Fibroblast of skin of right biceps (primary cell): ENCODE results near the gene CSF1R.
A peak's percentile ranks its signal among the peaks of the same experiment; 100 is the strongest.
"Not testable (repeated sequence)": the region's sequence is repeated elsewhere in the genome, so short reads cannot be mapped to it uniquely, and the experiment has no call there.

ENCODE experiments used
- DNase-seq: peaks from one replicate; pipeline ENCODE4 v3.0.0-alpha.2; 2013

Gene CSF1R

DNA sequence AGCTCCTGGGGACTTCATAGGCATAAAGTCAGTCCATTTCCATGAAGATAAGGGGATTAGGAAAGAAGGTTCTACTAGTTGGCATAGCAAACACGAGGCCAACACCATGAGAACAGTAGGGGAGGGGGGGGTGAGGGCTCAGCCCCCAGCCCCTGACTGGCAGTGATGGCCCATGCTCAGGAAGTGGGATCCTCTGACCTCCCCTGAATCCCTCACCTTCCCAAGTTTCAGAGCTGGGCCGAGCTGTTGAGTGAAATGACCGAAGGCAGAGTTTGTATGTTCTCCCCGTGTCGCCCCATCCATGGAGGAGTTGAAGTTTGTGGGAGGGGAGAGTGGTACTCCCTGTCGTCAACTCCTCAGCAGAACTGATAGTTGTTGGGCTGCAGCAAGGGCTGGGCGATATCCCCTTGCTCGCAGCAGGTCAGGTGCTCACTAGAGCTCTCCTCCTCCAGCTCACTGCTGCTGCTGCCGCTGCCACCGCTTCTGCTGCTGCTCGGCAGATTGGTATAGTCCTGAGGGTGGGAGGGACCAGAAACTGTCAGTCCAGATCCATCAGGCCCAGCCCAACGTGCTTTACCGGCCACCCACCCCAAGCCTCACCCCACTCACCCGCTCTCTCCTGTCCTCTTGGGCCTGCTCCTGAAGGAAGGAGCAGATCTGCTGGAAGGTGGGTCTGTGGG is 32.5 kb downstream of the CSF1R start:
- DNase-seq = no peak

DNA sequence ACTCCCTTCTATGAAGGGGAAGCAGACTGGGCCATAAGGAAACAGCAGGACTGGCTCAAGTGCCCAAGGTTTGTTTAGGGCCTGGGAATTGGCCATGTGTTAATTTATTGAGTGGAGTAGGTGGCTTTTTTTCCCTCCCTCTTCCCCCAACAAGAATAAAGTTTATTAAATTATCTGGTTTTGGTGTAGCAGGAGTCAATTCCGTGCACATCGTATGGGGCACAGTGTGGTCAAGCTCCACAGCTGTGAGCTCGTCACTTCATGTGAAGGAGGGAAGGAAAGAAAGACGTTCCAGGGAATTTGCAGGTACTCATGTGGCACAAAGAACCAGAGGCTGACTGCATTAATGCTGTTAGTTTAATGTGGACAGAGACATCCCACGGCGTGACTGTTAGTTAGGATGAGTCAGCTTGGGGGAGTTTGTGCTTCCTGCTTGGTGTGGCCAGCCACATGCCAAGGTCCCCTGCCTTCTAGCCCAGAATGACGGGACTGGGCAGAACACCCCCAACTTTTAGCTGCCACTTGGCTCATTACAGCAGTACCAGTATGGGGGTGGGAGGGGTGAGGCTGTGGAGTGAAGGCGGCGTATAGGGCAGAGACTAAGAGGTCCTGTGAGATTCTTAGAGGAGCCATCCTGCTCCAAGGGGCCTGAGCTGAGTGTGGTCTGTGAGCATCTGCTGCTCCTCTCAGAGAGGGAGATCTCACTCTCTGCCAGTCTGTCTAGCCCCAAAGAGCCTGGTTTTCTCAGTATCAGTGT is 33.2 kb downstream of the CSF1R start:
- DNase-seq = peak; percentile 81

- no peak for DNase-seq
These were observed 34.0 kb downstream of the CSF1R start for GRCh38 chr5:150052226-150052955.

- no peak for DNase-seq
These were observed 34.6 kb downstream of the CSF1R start for GRCh38 chr5:150051657-150052195.

DNA sequence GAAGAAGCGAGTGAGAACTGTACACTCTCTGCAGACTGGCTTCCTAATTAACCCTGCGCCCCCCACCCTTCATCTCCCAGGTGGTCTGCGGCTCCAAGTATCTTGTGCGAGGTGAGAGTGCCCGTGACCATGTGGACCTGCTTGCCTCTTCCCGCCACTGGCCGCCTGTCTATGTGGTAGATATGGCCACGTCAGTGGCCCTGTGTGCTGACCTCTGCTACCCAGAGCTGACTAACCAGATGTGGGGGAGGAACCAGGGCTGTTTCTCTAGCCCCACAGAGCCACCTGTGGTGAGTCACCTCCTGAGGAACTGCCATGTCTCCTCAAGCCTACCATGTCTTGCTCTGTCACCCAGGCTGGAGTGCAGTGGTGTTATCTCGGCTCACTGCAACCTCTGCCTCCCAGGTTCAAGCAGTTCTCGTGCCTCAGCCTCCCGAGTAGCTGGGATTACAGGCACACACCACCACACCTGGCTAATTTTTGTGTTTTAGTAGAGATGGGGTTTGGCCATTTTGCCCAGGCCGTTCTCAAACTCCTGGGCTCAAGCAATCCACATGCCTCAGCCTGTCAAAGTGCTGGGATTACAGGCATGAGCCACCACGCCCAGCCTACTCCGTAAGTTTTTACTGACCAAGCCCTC is 36.1 kb downstream of the CSF1R start:
- DNase-seq = peak; percentile 30

DNA sequence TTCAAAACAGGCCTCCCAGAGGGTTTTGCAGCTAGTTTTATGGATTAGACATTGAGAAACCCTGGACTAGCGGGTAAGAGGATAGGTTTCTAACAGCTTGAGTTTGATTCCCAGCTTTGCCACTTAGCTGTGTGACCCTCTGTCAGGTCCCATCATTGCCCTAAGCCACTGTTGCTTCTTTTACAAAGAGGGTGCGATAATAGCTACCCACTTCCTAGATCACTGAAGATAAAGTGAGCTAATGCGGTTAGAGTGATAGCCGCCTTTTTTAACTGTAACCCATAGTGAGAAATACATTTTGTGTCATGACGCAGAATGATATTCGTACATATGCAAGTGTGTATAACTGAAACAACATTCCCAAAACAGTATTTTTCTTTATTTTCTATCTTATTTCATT is 40.3 kb downstream of the CSF1R start:
- DNase-seq = no peak

DNA sequence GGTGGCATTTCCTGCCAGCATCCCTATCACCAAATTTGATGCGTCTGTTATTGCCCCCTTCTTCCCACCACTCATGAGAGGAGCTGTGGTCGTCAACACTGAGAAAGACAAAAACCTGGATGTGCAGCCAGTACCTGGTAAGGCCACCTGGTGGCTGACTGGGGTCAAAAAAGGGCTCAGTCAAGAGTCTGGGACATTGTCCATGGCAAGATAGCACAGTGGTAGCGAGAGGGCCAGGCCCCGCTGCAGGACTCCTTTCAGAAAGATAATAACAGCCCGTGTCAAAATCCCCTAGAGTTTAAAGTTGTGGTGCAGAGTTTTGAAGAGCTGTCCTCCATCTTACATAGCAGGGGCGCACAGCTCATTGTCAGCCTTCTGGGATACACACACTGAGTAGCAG is 40.8 kb downstream of the CSF1R start:
- no peak for DNase-seq

DNA sequence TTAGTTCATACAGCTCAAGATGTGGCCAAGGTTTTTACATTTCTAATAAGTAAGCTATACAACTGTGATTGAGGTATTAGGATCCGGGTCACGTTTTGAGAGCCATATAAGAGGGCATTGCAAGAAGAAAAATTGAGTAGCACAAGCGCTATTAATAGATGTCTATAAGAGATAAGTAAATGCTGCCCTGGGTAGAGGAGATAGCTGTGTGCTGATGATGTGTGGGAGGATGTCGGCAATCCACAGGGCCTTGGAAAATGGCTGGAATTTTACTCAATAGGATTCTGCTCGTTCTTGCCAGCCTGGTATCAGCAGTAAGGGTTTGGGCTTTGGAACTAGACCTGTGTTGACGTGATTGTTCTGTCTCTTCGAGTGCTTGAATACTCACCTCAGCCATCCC is 41.6 kb downstream of the CSF1R start:
- no peak for DNase-seq

DNA sequence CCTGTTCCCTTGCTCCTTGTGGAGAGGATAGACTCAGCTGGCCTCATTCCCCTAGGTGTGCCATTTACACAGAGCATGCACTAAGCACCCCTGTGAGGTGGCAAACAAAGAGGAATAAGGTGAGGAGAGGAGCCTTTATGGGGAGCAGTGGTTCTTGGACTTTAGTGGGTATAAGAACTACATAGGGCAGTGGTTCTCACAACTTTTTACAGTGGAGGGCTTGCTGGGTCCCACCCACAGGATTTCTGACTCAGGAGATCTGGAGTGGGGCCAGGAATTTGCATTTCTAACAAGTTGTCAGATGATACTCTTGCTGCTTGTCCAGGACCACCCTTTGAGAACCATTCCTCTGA is 42.0 kb downstream of the CSF1R start:
- peak; percentile 89 for DNase-seq

DNA sequence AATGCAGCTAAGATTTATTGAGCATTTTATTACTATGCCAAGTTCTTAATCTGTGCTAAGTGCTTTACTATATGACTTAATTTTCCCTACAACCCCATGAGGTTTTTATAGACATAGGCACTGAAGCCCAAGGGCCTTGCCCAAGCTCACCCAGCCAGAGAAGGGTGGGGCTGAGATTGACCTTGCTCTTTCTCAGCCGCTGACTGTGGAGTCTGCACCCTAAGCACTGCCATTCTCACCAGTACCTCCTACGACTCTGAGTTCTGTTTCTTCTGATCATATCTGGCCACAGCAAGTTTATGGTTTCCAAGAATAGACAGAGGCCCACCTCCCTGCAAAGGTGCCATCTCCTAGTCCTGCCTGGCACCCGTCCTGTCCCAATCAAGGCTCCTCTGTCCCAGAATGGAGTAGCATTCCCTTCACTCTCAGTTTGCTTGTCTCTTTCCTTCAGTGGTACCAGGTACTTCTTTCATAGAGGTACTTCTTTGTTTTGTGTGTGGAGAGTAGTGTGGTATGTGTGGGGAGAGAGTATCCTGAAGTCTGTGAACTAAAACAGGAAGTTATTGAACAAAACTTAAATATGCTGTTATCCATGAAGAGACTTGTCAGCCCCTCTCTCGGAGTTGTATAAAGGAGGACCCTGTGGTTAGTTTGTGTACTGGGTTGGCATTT is 42.6 kb downstream of the CSF1R start:
- DNase-seq = peak; percentile 77

DNA sequence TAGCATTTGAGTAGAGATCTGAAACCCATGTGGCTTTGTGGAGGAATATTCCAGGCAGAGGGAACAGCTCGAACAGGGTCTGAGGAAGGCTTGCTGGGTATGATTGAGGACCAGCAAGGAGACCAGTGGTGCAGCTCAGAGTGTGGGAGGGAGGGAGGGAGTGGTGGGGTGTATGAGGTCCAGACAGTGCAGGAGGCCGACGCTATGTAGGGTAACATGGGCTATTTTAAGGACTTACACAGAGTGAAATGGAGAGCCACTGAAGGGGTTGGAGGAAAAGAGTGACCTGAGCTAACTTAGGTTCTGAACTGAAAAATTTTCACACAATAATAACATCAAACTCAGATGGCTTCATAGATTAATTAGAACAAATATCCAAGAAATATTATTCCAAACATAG is 43.9 kb downstream of the CSF1R start:
- DNase-seq = no peak

- DNase-seq = peak; percentile 29
These were observed 47.8 kb downstream of the CSF1R start for GRCh38 chr5:150038547-150038946.

- peak; percentile 98 for DNase-seq
These were observed 49.8 kb downstream of the CSF1R start for GRCh38 chr5:150036513-150036912.

GRCh38 chr5:150035139-150035895 is 51.0 kb downstream of the CSF1R start:
- no peak for DNase-seq

DNA sequence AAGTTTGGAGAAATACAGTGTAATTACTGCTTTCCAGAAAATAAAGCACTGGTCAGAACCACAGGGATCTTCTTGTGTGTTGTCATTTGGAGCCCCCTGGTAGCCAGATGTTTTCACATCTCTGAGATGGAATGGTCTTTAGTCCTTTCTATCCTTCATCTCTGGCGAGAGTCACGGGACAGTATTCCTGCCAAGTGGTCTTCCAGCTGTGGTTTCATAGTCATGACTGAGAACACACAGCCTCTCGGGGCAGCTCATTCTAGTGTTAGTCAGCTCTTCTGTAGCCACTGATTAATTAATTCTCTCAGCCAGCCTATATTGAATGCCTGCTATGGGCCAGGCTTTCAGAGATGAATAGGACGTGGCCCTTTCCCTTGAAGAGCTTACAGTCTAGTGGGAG is 51.7 kb downstream of the CSF1R start:
- DNase-seq = peak; percentile 90

- DNase-seq = no peak
These were observed 53.0 kb downstream of the CSF1R start for GRCh38 chr5:150033334-150033733.

- DNase-seq = not testable (repeated sequence)
These were observed 58.3 kb downstream of the CSF1R start for GRCh38 chr5:150028047-150028446.

GRCh38 chr5:150026682-150027172 is 59.6 kb downstream of the CSF1R start:
- no peak for DNase-seq

- peak; percentile 10 for DNase-seq
These were observed 61.9 kb downstream of the CSF1R start for GRCh38 chr5:150024346-150024984.

DNA sequence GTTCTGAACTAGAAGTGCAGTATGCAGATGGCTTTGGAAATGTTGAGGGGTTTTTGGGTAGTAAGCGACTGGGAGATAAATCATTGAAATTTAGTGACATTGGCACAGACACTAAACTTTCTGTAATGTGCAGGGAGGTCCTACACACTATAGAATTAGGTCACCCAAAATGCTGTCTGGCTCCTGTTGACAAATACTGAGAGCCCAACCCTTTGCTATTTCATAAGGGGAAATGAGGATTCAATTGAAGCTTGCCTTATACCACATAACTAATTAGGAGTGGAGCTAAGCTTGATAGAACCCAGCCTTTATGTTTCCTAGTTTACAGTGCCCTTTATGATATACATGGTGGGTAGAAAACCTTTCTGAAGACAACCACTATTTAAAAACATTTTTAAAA is 63.2 kb downstream of the CSF1R start:
- no peak for DNase-seq

DNA sequence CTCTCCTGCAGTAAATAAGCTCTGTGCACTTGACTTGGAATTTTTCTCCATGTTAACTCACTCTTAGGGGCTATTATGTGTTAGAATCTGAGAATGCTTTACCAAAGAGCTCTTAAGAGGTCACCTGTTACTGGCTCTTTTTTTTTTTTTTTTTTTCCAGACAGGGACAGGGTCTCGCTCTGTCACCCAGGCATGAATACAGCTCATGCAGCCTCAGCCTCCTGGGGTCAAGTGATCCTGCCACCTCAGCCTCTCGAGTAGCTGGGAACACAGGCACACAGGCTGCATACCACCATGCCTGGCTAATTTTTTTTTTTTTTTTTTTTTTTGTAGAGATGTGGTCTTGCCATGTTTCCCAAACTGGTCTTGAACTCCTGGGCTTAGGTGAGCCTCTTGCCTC is 63.7 kb downstream of the CSF1R start:
- DNase-seq = no peak
